Endothelial cell of umbilical vein (primary cell): ENCODE measurements around the gene PARD3B.

Experiments used
- EZH2 ChIP-seq: IDR thresholded peaks from 2 replicates; pipeline ENCODE4 v1.6.1; 2012; ENCODE audit warnings: borderline replicate concordance, low read depth, mild to moderate bottlenecking, moderate library complexity, low read length, inconsistent platforms; ENCODE audit not compliant: severe bottlenecking
- GATA2 ChIP-seq: IDR thresholded peaks from 2 replicates; pipeline ENCODE4 v1.7.0; 2011; ENCODE audit warnings: low read depth, mild to moderate bottlenecking, moderate library complexity, mixed read lengths, low read length; ENCODE audit not compliant: insufficient read length, insufficient read depth
- JUN ChIP-seq: IDR thresholded peaks from 2 replicates; pipeline ENCODE4 v1.6.1; 2011; ENCODE audit warnings: borderline replicate concordance, low read depth; ENCODE audit not compliant: insufficient read length, insufficient read depth
- MYC ChIP-seq: IDR thresholded peaks from one replicate; pipeline ENCODE4 v1.6.1; 2011; ENCODE audit warnings: mild to moderate bottlenecking, low read depth, low read length
- POLR2A ChIP-seq: IDR thresholded peaks from 2 replicates; pipeline ENCODE4 v1.6.1; 2012; ENCODE audit warnings: low read depth, mild to moderate bottlenecking, control low read depth, low read length
- POLR2AphosphoS5 ChIP-seq: IDR thresholded peaks from 2 replicates; pipeline ENCODE4 v1.6.1; 2012; ENCODE audit warnings: low read depth, mild to moderate bottlenecking, control low read depth, low read length, moderate library complexity; ENCODE audit not compliant: insufficient read depth
- TF ChIP-seq, protein P1 (sequence below), 2 donors: IDR thresholded peaks; 1 replicate in 1 of 2; 2 replicates in 1 of 2; pipeline ENCODE4 v1.5.1; 2011; ENCODE audit warnings: low read length in 2 of 2, mild to moderate bottlenecking in 2 of 2, moderate library complexity in 2 of 2, control low read depth in 1 of 2, inconsistent platforms in 1 of 2, low read depth in 1 of 2; ENCODE audit not compliant: insufficient read depth in 1 of 2; ENCODE audit errors: extremely low read depth in 1 of 2
- TF ChIP-seq, protein P2 (sequence below): IDR thresholded peaks from 2 replicates; pipeline ENCODE4 v1.6.1; 2011; ENCODE audit not compliant: insufficient read depth, insufficient read length

GRCh38 chr2:205656461-205656860 lies 1111.2 kb downstream of the PARD3B start:
- TF ChIP-seq POLR2AphosphoS5 (no peak), JUN (no peak), EZH2 (no peak), POLR2A (no peak), GATA2 (no peak), MYC (no peak)
- TF ChIP-seq, protein P1, sequence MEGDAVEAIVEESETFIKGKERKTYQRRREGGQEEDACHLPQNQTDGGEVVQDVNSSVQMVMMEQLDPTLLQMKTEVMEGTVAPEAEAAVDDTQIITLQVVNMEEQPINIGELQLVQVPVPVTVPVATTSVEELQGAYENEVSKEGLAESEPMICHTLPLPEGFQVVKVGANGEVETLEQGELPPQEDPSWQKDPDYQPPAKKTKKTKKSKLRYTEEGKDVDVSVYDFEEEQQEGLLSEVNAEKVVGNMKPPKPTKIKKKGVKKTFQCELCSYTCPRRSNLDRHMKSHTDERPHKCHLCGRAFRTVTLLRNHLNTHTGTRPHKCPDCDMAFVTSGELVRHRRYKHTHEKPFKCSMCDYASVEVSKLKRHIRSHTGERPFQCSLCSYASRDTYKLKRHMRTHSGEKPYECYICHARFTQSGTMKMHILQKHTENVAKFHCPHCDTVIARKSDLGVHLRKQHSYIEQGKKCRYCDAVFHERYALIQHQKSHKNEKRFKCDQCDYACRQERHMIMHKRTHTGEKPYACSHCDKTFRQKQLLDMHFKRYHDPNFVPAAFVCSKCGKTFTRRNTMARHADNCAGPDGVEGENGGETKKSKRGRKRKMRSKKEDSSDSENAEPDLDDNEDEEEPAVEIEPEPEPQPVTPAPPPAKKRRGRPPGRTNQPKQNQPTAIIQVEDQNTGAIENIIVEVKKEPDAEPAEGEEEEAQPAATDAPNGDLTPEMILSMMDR (IDR thresholded peaks at IDR 0.05; ENCODE audit: extremely low read depth in 1 of 2, insufficient read depth in 1 of 2, low read depth in 1 of 2, low read length in 2 of 2), result no peak
- TF ChIP-seq, protein P2, sequence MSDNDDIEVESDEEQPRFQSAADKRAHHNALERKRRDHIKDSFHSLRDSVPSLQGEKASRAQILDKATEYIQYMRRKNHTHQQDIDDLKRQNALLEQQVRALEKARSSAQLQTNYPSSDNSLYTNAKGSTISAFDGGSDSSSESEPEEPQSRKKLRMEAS, result no peak
